GM23338 (cell line): ENCODE results near the gene LPXN. TPM values are rescaled to one million over a fixed set of nuclear protein-coding genes. Genes with fewer than 3 reads are reported as not detected.

ENCODE experiments used
- ATAC-seq: fragments of 200-7000 bp; cut with Tn5 transposase; 3 replicates; pipeline ENCODE4 v1.9.1; 2020
- DNase-seq: peaks from one replicate; pipeline ENCODE4 v3.0.0-alpha.2; 2015; ENCODE audit warnings: low spot score
- H2AFZ ChIP-seq: fragments of 200-600 bp; sonication (generic); 2 replicates; pipeline ENCODE4 v1.8.0; 2016; ENCODE audit warnings: antibody characterized with exemption, mild to moderate bottlenecking, moderate library complexity
- H3F3A ChIP-seq: fragments of 200-600 bp; sonication (generic); replicated peaks from 2 replicates; pipeline ENCODE4 v1.8.0; 2017; ENCODE audit warnings: antibody characterized with exemption, mixed run types, low read depth
- H3K27ac ChIP-seq: fragments of 200-600 bp; sonication (generic); 2 replicates; pipeline ENCODE4 v1.6.1; 2016; ENCODE audit warnings: low read depth
- H3K27me3 ChIP-seq: fragments of 200-600 bp; sonication (generic); 2 replicates; pipeline ENCODE4 v1.8.0; 2016; ENCODE audit warnings: mild to moderate bottlenecking, mixed run types, moderate library complexity; ENCODE audit not compliant: insufficient read depth
- H3K36me3 ChIP-seq: fragments of 200-600 bp; sonication (generic); 2 replicates; pipeline ENCODE4 v1.8.0; 2016; ENCODE audit warnings: mild to moderate bottlenecking; ENCODE audit not compliant: insufficient read depth
- H3K4me1 ChIP-seq: fragments of 200-600 bp; sonication (generic); 2 replicates; pipeline ENCODE4 v1.8.0; 2016; ENCODE audit warnings: mild to moderate bottlenecking, moderate library complexity; ENCODE audit not compliant: insufficient read depth
- H3K4me2 ChIP-seq: fragments of 200-600 bp; sonication (generic); 2 replicates; pipeline ENCODE4 v1.7.1; 2017; ENCODE audit warnings: mixed run types
- H3K4me3 ChIP-seq: fragments of 200-600 bp; sonication (generic); 2 replicates; pipeline ENCODE4 v1.6.1; 2016; ENCODE audit warnings: mixed run types
- H3K79me2 ChIP-seq: fragments of 200-600 bp; sonication (generic); replicated peaks from 2 replicates; pipeline ENCODE4 v1.8.0; 2017; ENCODE audit warnings: mild to moderate bottlenecking; ENCODE audit not compliant: insufficient read depth
- H3K9me2 ChIP-seq: fragments of 200-600 bp; sonication (generic); 2 replicates; pipeline ENCODE4 v1.8.0; 2017; ENCODE audit not compliant: insufficient read depth
- H4K20me1 ChIP-seq: fragments of 200-600 bp; sonication (generic); replicated peaks from 2 replicates; pipeline ENCODE4 v1.8.0; 2017; ENCODE audit warnings: mild to moderate bottlenecking; ENCODE audit not compliant: insufficient read depth
- H3K27ac Mint-ChIP-seq: 2 replicates; pipeline ENCODE4 v1.8.0; 2020; ENCODE audit warnings: inconsistent platforms, mild to moderate bottlenecking, moderate library complexity, mixed read lengths
- H3K27me3 Mint-ChIP-seq: 3 replicates; pipeline ENCODE4 v1.8.0; 2022; ENCODE audit warnings: low read depth, mild to moderate bottlenecking, moderate library complexity, mixed read lengths, inconsistent platforms; ENCODE audit not compliant: insufficient read depth, poor library complexity
- H3K36me3 Mint-ChIP-seq: 3 replicates; pipeline ENCODE4 v1.8.0; 2021; ENCODE audit warnings: low read depth, mild to moderate bottlenecking, inconsistent platforms, moderate library complexity, mixed read lengths
- H3K4me1 Mint-ChIP-seq: 3 replicates; pipeline ENCODE4 v1.8.0; 2020; ENCODE audit warnings: mild to moderate bottlenecking, inconsistent platforms, mixed read lengths
- H3K4me3 Mint-ChIP-seq: 3 replicates; pipeline ENCODE4 v1.8.0; 2021; ENCODE audit warnings: moderate library complexity, mild to moderate bottlenecking, inconsistent platforms, mixed read lengths
- H3K9me3 Mint-ChIP-seq: 3 replicates; pipeline ENCODE4 v1.8.0; 2020; ENCODE audit warnings: moderate library complexity, mild to moderate bottlenecking, inconsistent platforms, mixed read lengths
- EZH2 ChIP-seq: fragments of 200-600 bp; sonication (generic); IDR thresholded peaks from one replicate; pipeline ENCODE4 v1.8.0; 2017; ENCODE audit warnings: antibody characterized with exemption, mild to moderate bottlenecking, low read depth; ENCODE audit not compliant: unreplicated experiment
- JUNB ChIP-seq: IDR thresholded peaks from one replicate; pipeline ENCODE4 v1.6.1; 2016; ENCODE audit warnings: antibody characterized with exemption; ENCODE audit not compliant: unreplicated experiment
- NANOG ChIP-seq: IDR thresholded peaks from 2 replicates; pipeline ENCODE4 v1.6.1; 2016; ENCODE audit warnings: antibody characterized with exemption, borderline replicate concordance
- POLR2AphosphoS5 ChIP-seq: IDR thresholded peaks from 2 replicates; pipeline ENCODE4 v1.6.1; 2016; ENCODE audit warnings: antibody characterized with exemption, low read depth
- ZNF462 ChIP-seq: fragments of 250-450 bp; sonication (Bioruptor Pico); IDR thresholded peaks from 2 replicates; pipeline ENCODE4 v1.5.0; 2020; ENCODE audit warnings: mild to moderate bottlenecking, moderate library complexity
- polyA plus RNA-seq: library from polyadenylated mRNA; unstranded; fragments of >200 nt; fragmentation: Nextera tagmentation; extraction: Ambion mirVana; gene quantifications from 2 replicates; pipeline ENCODE4 v1.2.1, GENCODE V29; 2016
- total RNA-seq: library from RNA; depleted of rRNA; stranded (reverse); fragments of >200 nt; shearing (Covaris generic); gene quantifications from 2 replicates; pipeline ENCODE4 v1.2.3, GENCODE V29; 2014

Gene LPXN
- total and polyA plus RNA-seq, 2 experiments from 2014 or later, result 0.56 to 1.3 TPM

- DNase-seq (no peak), ATAC-seq (no peak)
- Histone ChIP-seq H2AFZ (no peak overlapping the region), H3K9me2 (no peaks in the 10 kb centered on the region), H3K36me3 (no peaks in the 10 kb centered on the region), H3K4me1 (no peaks in the 10 kb centered on the region), H3K4me2 (no peak overlapping the region), H3K4me3 (no peak overlapping the region), H4K20me1 (no peaks in the 10 kb centered on the region), H3K27ac (no peak overlapping the region), H3F3A (no peaks in the 10 kb centered on the region), H3K27me3 (no peaks in the 10 kb centered on the region), H3K79me2 (no peaks in the 10 kb centered on the region)
- Mint-ChIP-seq H3K36me3 (peaks cover 7% of the 10 kb centered on the region; the same call in 2 of the 3 replicates), H3K27ac (no peak overlapping the region), H3K4me3 (no peak overlapping the region), H3K9me3 (peaks cover 5% of the 10 kb centered on the region; the same call in 2 of the 3 replicates), H3K27me3 (no peaks in the 10 kb centered on the region), H3K4me1 (peaks cover 13% of the 10 kb centered on the region; the same call in 2 of the 3 replicates)
- TF ChIP-seq EZH2 (no peak), NANOG (no peak), POLR2AphosphoS5 (no peak), ZNF462 (CRISPR knock-in tag) (no peak), JUNB (no peak)
Measured at GRCh38 chr11:58525037-58525614, 50.5 kb downstream of the LPXN start.
